GM23248 (cell line): ENCODE data around the gene SMYD4. TPM values are rescaled to one million over a fixed set of nuclear protein-coding genes. Genes with fewer than 3 reads are reported as not detected.

Source experiments
- DNase-seq: peaks from one replicate; pipeline ENCODE4 v3.0.0-alpha.2; 2015
- H2AFZ ChIP-seq: fragments of 200-600 bp; sonication (generic); 2 replicates; pipeline ENCODE4 v1.6.1; 2016; ENCODE audit warnings: antibody characterized with exemption
- H3F3A ChIP-seq: fragments of 200-600 bp; sonication (generic); 2 replicates; pipeline ENCODE4 v1.6.1; 2016; ENCODE audit warnings: mild to moderate bottlenecking, antibody characterized with exemption, mixed run types; ENCODE audit not compliant: insufficient read depth
- H3K27ac ChIP-seq: fragments of 200-600 bp; sonication (generic); 2 replicates; pipeline ENCODE4 v1.5.1; 2016; ENCODE audit warnings: mild to moderate bottlenecking
- H3K27me3 ChIP-seq: fragments of 200-600 bp; sonication (generic); replicated peaks from 2 replicates; pipeline ENCODE4 v1.6.1; 2016; ENCODE audit warnings: mild to moderate bottlenecking; ENCODE audit not compliant: insufficient read depth
- H3K36me3 ChIP-seq: fragments of 200-600 bp; sonication (generic); 2 replicates; pipeline ENCODE4 v1.6.1; 2016; ENCODE audit warnings: low read depth, mild to moderate bottlenecking
- H3K4me1 ChIP-seq: fragments of 200-600 bp; sonication (generic); 2 replicates; pipeline ENCODE4 v1.6.1; 2016; ENCODE audit warnings: mild to moderate bottlenecking; ENCODE audit not compliant: insufficient read depth
- H3K4me2 ChIP-seq: fragments of 200-600 bp; sonication (generic); one replicate; pipeline ENCODE4 v1.6.1; 2016; ENCODE audit warnings: mild to moderate bottlenecking; ENCODE audit not compliant: unreplicated experiment
- H3K4me3 ChIP-seq: fragments of 200-600 bp; sonication (generic); 2 replicates; pipeline ENCODE4 v1.5.1; 2016; ENCODE audit warnings: mild to moderate bottlenecking
- H3K79me2 ChIP-seq: fragments of 200-600 bp; sonication (generic); 2 replicates; pipeline ENCODE4 v1.6.1; 2016; ENCODE audit warnings: mild to moderate bottlenecking; ENCODE audit not compliant: insufficient read depth
- H3K9ac ChIP-seq: fragments of 200-600 bp; sonication (generic); 2 replicates; pipeline ENCODE4 v1.6.1; 2016; ENCODE audit warnings: mild to moderate bottlenecking
- H3K9me2 ChIP-seq: fragments of 200-600 bp; sonication (generic); 2 replicates; pipeline ENCODE4 v1.6.1; 2016; ENCODE audit warnings: mixed run types, mild to moderate bottlenecking, moderate library complexity; ENCODE audit not compliant: insufficient read depth
- H3K9me3 ChIP-seq: fragments of 200-600 bp; sonication (generic); one replicate; pipeline ENCODE4 v1.6.1; 2017; ENCODE audit warnings: low read depth
- H4K20me1 ChIP-seq: fragments of 200-600 bp; sonication (generic); 2 replicates; pipeline ENCODE4 v1.6.0; 2016; ENCODE audit not compliant: insufficient read depth
- EZH2 ChIP-seq: fragments of 200-600 bp; sonication (generic); IDR thresholded peaks from 2 replicates; pipeline ENCODE4 v1.6.1; 2018; ENCODE audit warnings: antibody characterized with exemption, mild to moderate bottlenecking; ENCODE audit not compliant: insufficient read depth, poor library complexity, severe bottlenecking
- EZH2phosphoT487 ChIP-seq: fragments of 200-600 bp; sonication (generic); IDR thresholded peaks from 2 replicates; pipeline ENCODE4 v1.6.1; 2018; ENCODE audit warnings: antibody characterized with exemption, moderate library complexity, mild to moderate bottlenecking, low read depth; ENCODE audit not compliant: insufficient read depth
- WGBS, 2 experiments: methylation state at CpG; one replicate each; pipeline ENCODE4 v1.1.6; 2015 to 2017; ENCODE audit warnings: low lambda C conversion rate in 2 of 2, low coverage in 1 of 2; ENCODE audit errors: missing lambda C conversion rate in 2 of 2; 5-methylcytosine and 5-hydroxymethylcytosine counted together
- in situ Hi-C: fragments of 300-500 bp; cut with MboI; formaldehyde crosslinking; loops from 2 replicates; pipeline ENCODE4 v1.15.0; 2020
- polyA plus RNA-seq: library from polyadenylated mRNA; unstranded; fragments of >200 nt; fragmentation: Nextera tagmentation; extraction: Ambion mirVana; gene quantifications from 2 replicates; pipeline ENCODE4 v1.2.1, GENCODE V29; 2016
- total RNA-seq: library from RNA; depleted of rRNA; stranded (reverse); fragments of >200 nt; shearing (Covaris generic); gene quantifications from 2 replicates; pipeline ENCODE4 v1.2.3, GENCODE V29; 2014

SMYD4 gene
- total and polyA plus RNA-seq, 2 experiments from 2014 or later, result 3.6 to 7.5 TPM

DNA sequence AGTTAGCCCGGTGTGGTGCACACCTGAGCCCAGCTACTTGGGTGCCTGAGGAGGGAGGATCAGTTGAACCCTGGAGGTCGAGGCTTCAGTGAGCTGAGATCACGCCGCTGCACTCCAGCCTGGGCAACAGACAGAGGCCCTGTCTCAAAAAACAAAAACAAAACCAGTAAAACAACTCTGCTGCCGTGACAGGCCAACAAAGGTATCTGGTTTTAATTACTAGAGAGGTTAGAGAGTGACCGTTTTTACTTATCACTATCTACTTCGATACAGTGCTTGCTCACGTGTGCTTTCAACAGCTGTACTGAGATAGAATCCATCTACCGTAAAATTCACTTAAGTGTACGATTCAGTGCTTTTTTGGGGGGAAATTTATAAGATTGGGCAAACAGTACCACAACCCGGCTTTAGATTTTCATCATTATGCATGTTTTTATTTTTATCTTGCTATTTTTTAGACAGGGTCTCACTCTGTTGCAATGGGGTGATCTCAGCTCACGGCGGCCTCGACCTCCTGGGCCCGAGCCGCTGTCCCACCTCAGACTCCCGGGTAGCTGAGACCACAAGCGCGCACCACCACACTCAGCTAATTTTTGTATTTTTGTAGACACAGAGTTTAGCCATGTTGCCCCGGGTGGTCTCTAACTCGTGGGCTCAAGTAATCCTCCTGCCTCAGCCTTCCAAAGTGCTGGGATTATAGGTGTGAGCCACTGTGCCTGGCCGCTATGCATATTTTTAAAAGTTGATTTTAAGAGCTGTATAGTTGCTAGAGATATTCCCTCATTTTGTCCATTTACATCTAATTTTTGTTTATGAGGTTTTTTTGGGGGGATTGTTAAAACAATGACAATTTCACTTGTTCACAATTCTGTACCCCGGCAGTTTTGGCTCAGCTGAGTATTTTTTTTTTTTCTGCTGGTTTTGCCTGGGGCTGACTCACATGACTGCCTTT is 36.9 kb downstream of the SMYD4 start:
- Histone ChIP-seq H3K9me2 (no peaks in the 10 kb centered on the region), H4K20me1 (no peaks in the 10 kb centered on the region), H3K4me3 (no peak overlapping the region), H3K4me2 (no peak overlapping the region), H2AFZ (no peak overlapping the region), H3K4me1 (peaks cover 4% of the 10 kb centered on the region), H3K9ac (no peak overlapping the region), H3K79me2 (peaks cover 21% of the 10 kb centered on the region), H3K9me3 (no peaks in the 10 kb centered on the region), H3K27ac (no peak overlapping the region), H3K27me3 (no peaks in the 10 kb centered on the region), H3K36me3 (no peaks in the 10 kb centered on the region), H3F3A (peaks cover 10% of the 10 kb centered on the region; the same call in 1 of the 2 replicates)
- in situ Hi-C loops, result no loop called here
- TF ChIP-seq EZH2, result no peak
- no peak for TF ChIP-seq EZH2phosphoT487
- DNase-seq, result no peak
- WGBS, 2 experiments, result 68 to 70% methylated on average over 23 of the region's 23 CpGs

DNA sequence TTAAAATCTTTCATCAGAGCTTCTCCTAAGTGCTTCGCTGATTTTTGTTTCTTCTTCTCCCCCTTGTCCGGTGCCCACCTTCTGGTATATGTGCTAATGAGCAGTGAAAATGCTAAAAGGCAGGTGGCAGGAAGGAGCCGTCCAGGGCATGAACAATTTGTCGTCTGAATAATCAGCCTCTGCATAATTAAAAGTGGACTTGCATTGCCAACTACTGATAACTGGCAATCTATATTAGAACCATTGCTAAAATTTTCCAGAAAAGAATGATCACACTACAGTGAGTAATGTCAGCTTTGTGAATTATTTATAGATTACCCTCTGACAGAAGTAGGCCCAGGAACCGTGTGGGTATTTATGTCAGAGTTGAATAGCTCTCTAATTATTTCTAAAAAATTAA is 39.8 kb downstream of the SMYD4 start:
- no peak overlapping the region for H3K27ac ChIP-seq

DNA sequence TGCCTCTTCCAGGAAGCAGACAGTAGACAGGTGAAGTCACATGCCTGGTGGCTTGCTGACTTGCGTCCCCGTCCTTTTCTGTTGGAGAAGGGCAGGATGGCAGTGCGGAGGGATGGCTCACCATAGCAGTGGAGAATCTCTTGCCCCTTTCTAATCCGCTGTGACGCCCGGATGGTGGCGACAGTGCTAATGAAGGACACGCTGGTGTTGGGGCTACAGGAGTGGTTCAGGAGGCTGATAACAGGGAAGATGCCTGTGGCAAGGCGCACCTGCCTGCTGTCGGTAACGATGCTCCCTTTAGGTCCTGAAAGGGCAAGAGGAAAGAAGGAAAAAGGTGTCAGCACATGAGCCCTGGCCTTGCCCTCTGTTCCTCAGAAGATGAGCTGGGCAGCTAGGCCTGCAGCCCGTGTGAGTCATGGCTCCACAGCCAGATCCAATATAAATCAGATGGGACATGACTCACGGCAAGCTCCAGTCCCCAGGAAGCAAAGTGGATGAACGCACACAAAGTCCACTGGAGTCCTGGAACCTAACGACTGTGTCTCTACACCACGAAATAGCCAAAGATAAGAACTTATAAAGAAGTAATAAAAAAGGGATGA is 42.3 kb downstream of the SMYD4 start:
- peak; percentile 97 for DNase-seq
- peaks cover 31% of the 10 kb centered on the region for H3F3A ChIP-seq
- peak overlapping the region; percentile 58 for H2AFZ ChIP-seq
- H3K9me2 ChIP-seq, result no peaks in the 10 kb centered on the region
- H3K9me3 ChIP-seq, result no peaks in the 10 kb centered on the region
- peaks cover 21% of the 10 kb centered on the region for H3K4me1 ChIP-seq
- WGBS, 2 experiments, result 19% methylated on average over 16 of the region's 16 CpGs
- H3K27me3 ChIP-seq, result no peaks in the 10 kb centered on the region
- peak overlapping the region; percentile 54 for H3K9ac ChIP-seq
- in situ Hi-C loops, result loop anchor here (10.0 kb wide), 1 partner anchor 63 kb away; the partner anchor contains the start of gene WDR81
- H3K79me2 ChIP-seq, result peaks cover 14% of the 10 kb centered on the region
- H3K4me3 ChIP-seq, result 0 out of 2 replicates have a peak overlapping the region, but pooled peaks have one; percentile 26
- H3K27ac ChIP-seq, result peak overlapping the region; percentile 76
- TF ChIP-seq EZH2phosphoT487 (no peak), EZH2 (no peak)
- H3K4me2 ChIP-seq, result peak overlapping the region; percentile 49
- H3K36me3 ChIP-seq, result no peaks in the 10 kb centered on the region
- no peaks in the 10 kb centered on the region for H4K20me1 ChIP-seq

More for the DNA sequence above, 39.8 kb downstream of the SMYD4 start:
- no peaks in the 10 kb centered on the region for H3K9me3 ChIP-seq
- H3K4me2 ChIP-seq, result no peak overlapping the region
- no peak for TF ChIP-seq EZH2phosphoT487
- no peak for TF ChIP-seq EZH2
- H3K4me3 ChIP-seq, result no peak overlapping the region
- no peak overlapping the region for H2AFZ ChIP-seq
- peak; percentile 16 for DNase-seq
- no peaks in the 10 kb centered on the region for H3K9me2 ChIP-seq
- no peak overlapping the region for H3K9ac ChIP-seq
- no peaks in the 10 kb centered on the region for H4K20me1 ChIP-seq
- peaks cover 21% of the 10 kb centered on the region for H3K79me2 ChIP-seq
- H3K36me3 ChIP-seq, result no peaks in the 10 kb centered on the region
- H3F3A ChIP-seq, result peaks cover 21% of the 10 kb centered on the region
- peaks cover 12% of the 10 kb centered on the region for H3K4me1 ChIP-seq
- 47 to 53% methylated on average over 5 of the region's 5 CpGs for WGBS, 2 experiments
- H3K27me3 ChIP-seq, result no peaks in the 10 kb centered on the region
- in situ Hi-C loops, result loop anchor here (10.0 kb wide), 1 partner anchor 65 kb away; the partner anchor contains the start of gene WDR81

DNA sequence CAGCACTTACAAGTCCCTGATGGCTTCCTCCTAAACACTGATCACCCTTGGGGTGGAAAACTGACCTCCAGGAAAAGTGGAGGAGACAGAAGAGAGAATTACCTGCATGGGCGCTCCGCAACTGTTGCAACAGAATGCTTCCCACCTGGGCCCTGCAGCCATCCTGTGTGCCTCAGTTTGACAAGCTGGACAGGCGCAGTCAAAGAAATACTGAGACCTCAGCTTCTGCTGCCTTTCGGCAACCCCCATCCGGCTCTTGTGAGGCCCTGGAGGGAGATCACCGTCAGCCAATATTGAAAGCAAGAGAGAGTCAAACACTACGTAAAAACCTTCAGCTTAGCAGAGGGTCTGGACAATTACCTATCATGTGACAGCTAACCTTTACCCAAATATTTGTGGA is 43.0 kb downstream of the SMYD4 start:
- in situ Hi-C loops, result loop anchor here (10.0 kb wide), 1 partner anchor 62 kb away; the partner anchor contains the start of gene WDR81
- Histone ChIP-seq H3F3A (peaks cover 31% of the 10 kb centered on the region), H3K36me3 (no peaks in the 10 kb centered on the region), H3K4me1 (peaks cover 21% of the 10 kb centered on the region), H3K9me3 (no peaks in the 10 kb centered on the region), H3K27ac (peak overlapping the region; percentile 76), H3K4me3 (no peak overlapping the region), H2AFZ (no peak overlapping the region), H4K20me1 (no peaks in the 10 kb centered on the region), H3K9me2 (no peaks in the 10 kb centered on the region), H3K9ac (peak overlapping the region; percentile 54; the same call in 1 of the 2 replicates), H3K79me2 (peaks cover 7% of the 10 kb centered on the region; the same call in 1 of the 2 replicates), H3K4me2 (no peak overlapping the region), H3K27me3 (no peaks in the 10 kb centered on the region)
- TF ChIP-seq EZH2phosphoT487, result no peak
- no peak for TF ChIP-seq EZH2
- WGBS, 2 experiments, result 84 to 87% methylated on average over 7 of the region's 7 CpGs
- DNase-seq, result no peak
